CD4-positive, alpha-beta T cell treated with Interleukin-4 for 1 hour (primary cell): ENCODE measurements around the gene TFPT.
A peak's percentile ranks its signal among the peaks of the same experiment; 100 is the strongest.

ENCODE experiments used
- DNase-seq, 2 donors: peaks; one replicate each; pipeline ENCODE4 v3.0.0-alpha.2; 2020 to 2022

Gene TFPT

GRCh38 chr19:54069470-54069869 lies 46.0 kb downstream of the TFPT start:
- no peak for DNase-seq

- no peak for DNase-seq
Measured at GRCh38 chr19:54063350-54064116, 51.9 kb downstream of the TFPT start, which contains the start of gene VSTM1. TSS of gene VSTM1 (minus strand) at chr19:54063897. CDS start at chr19:54063777, 120 bp downstream.

- peak in 1 of 2 donors; percentile 55 for DNase-seq
Measured at GRCh38 chr19:54062643-54063042, 52.8 kb downstream of the TFPT start.
